NT2/D1 (cell line): ENCODE measurements around the gene MAP1LC3B2.

Experiments
- DNase-seq: peaks from one replicate; pipeline ENCODE4 v3.0.0-alpha.2; 2011; ENCODE audit warnings: low read depth, low spot score
- H3K27me3 ChIP-seq: 2 replicates; pipeline ENCODE4 v1.6.0; 2011; ENCODE audit warnings: mild to moderate bottlenecking; ENCODE audit not compliant: insufficient read length, insufficient read depth
- H3K36me3 ChIP-seq: 2 replicates; pipeline ENCODE4 v1.6.1; 2011; ENCODE audit warnings: mild to moderate bottlenecking, low read length, mixed read lengths; ENCODE audit not compliant: insufficient read depth, insufficient read length
- H3K4me1 ChIP-seq: 2 replicates; pipeline ENCODE4 v1.5.1; 2011; ENCODE audit not compliant: insufficient read depth, insufficient read length
- H3K4me3 ChIP-seq: 2 replicates; pipeline ENCODE4 v1.5.1; 2011; ENCODE audit warnings: low read depth; ENCODE audit not compliant: insufficient read length
- H3K9ac ChIP-seq: 2 replicates; pipeline ENCODE4 v1.6.0; 2011; ENCODE audit warnings: low read depth; ENCODE audit not compliant: insufficient read length
- H3K9me3 ChIP-seq: 2 replicates; pipeline ENCODE4 v1.5.1; 2011; ENCODE audit warnings: mild to moderate bottlenecking, low read length; ENCODE audit not compliant: insufficient read depth
- SUZ12 ChIP-seq: IDR thresholded peaks from 2 replicates; pipeline ENCODE4 v1.6.1; 2011; ENCODE audit not compliant: insufficient read length, insufficient read depth; ENCODE audit errors: extremely low read depth
- YY1 ChIP-seq: IDR thresholded peaks from 2 replicates; pipeline ENCODE4 v1.6.1; 2011; ENCODE audit not compliant: insufficient read length, insufficient read depth
- ZNF274 ChIP-seq: IDR thresholded peaks from 2 replicates; pipeline ENCODE4 v1.6.1; 2011; ENCODE audit warnings: mild to moderate bottlenecking, low read depth, low read length

The MAP1LC3B2 gene

DNA sequence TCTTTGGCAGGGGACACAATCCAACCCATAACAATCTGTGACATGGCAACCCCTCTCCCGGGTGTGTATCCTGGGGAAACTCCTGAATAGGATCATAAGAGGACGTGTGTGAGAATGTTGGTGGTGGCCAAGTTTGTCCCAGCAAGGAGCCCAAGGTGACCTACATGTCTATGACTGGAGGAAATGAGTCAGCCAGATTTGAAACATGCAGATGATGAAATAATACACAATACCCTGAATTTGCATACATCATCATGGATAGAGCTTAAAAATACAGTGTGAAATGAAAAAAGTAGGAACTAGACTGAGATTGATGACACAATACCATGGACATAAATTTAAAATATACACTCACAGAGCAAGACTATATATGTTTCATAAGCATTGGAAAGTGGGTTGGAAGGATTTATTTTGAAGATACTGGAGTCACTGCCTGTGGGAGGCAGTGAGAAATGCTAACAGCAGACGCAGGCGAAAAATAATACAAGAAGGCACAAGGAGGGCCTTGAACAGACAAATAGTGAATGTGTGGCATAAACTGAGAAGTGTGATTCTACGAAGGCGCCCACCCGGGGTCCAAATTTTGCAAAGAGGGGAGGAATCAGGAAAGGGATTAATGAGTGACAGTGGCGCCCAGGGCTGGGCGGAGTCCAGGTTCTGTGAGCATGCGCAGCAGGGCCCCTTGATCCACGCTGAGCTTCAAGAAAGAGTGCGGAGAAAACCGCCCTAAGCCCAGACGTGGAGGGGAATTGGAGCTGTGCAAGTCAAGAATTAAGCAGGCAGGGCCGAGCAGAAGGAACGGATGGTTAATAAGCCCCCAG lies 7.0 kb upstream of the MAP1LC3B2 start:
- H3K4me3 ChIP-seq: no peak overlapping the region
- H3K36me3 ChIP-seq: no peaks in the 10 kb centered on the region
- H3K9me3 ChIP-seq: no peaks in the 10 kb centered on the region
- no peak for DNase-seq
- no peaks in the 10 kb centered on the region for H3K27me3 ChIP-seq
- TF ChIP-seq SUZ12 (no peak), YY1 (no peak), ZNF274 (no peak)
- H3K4me1 ChIP-seq: peaks cover 6% of the 10 kb centered on the region
- H3K9ac ChIP-seq: no peak overlapping the region

DNA sequence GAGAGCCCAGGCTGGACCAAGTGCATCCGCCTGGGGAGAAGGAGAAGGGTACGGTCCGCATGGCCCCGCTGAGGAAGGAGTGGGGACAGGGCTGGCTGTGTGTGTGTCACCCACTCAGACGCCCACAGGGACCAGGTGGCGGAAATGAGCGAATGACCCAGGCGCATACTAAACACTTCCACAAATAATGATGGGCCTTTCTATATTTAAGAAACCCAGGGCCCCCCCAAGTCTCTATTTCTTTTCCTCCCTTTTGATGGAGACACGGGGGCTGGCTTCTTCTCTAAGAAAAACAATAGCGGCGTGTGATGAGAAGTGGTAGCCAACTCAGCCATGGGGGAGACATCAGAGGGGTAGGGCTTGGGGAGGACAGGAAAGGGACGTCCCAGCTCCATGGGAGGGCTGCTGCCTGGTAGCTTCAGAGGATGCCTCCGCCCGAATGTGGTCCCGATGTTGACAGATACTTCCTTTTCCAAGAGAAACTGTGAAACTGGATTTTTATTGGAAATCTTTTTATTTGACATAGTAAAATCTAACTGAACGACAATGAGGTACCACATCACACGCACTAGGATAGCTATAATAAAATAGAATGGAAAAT lies 6.3 kb upstream of the MAP1LC3B2 start:
- Histone ChIP-seq H3K9me3 (no peaks in the 10 kb centered on the region), H3K4me1 (peaks cover 5% of the 10 kb centered on the region), H3K36me3 (no peaks in the 10 kb centered on the region), H3K4me3 (no peak overlapping the region), H3K27me3 (no peaks in the 10 kb centered on the region), H3K9ac (no peak overlapping the region)
- no peak for DNase-seq
- TF ChIP-seq YY1 (no peak), SUZ12 (no peak), ZNF274 (no peak)

DNA sequence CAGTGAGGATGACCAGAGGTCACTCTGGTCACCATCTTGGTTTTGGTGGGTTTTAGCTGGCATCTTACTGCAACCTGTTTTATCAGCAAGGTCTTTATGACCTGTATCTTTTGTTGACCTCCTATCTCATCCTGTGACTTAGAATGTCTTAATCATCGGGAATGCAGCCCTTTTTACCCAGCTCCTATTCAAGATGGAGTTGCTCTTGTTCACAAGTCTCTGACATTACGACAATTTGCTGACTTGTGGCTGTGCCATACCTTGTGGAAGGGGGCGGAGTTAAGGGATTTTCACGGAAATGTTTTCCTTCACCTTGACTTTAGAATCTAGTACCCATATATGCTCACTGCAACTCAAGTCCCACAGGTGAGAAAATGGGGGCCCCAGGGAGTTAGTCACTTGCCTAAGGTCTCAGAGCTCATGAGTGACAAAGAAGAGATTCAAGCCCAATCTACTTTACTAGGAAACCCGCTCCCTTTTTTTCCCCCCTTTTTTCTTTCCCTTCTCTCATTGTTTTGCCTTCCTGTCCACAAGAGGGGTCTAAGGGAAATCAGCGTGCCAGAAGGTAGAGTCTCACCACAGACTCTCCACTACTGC lies 2.7 kb upstream of the MAP1LC3B2 start:
- TF ChIP-seq SUZ12: no peak
- no peak for TF ChIP-seq YY1
- no peak for TF ChIP-seq ZNF274
- Histone ChIP-seq H3K9ac (no peak overlapping the region), H3K4me3 (no peak overlapping the region), H3K9me3 (no peaks in the 10 kb centered on the region), H3K36me3 (no peaks in the 10 kb centered on the region), H3K27me3 (no peaks in the 10 kb centered on the region), H3K4me1 (peaks cover 8% of the 10 kb centered on the region)
- no peak for DNase-seq

DNA sequence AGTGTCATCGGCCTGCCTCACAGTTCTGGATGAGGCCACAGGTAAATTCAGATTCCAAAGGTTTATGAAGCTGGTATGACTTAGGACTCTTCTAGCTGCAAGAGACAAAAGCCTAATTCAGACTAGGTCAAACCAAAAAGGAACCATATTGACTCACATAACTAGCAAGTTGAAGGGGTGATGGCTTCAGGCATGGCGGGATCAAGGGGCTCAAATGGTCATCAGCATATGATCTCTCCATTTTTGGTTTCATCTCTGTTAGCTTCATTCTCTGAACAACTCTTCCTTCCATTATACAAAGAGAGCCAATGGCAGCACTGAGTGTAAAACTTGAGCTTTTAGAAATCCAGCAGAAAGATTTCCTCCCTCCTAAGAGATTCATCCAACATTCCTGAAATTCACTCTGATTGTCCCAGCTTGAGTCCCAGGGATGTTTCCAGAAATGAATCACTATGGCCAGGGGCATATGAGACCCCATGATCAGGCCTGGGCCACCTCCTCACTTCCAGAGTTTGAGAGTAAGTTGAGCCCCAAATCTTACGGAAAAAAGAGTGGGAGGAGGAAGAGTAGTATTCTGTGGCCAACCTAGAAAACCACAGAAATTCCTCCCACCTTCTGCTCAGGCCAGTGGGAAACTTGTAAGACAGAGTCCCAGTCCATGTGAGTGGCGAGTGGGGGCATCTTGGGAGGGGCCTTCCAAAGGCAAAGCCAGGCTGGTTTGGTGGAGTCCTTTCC lies 2.0 kb upstream of the MAP1LC3B2 start:
- no peak for TF ChIP-seq YY1
- H3K4me1 ChIP-seq: peaks cover 8% of the 10 kb centered on the region
- no peak for DNase-seq
- no peaks in the 10 kb centered on the region for H3K9me3 ChIP-seq
- H3K27me3 ChIP-seq: no peaks in the 10 kb centered on the region
- no peak overlapping the region for H3K4me3 ChIP-seq
- H3K36me3 ChIP-seq: no peaks in the 10 kb centered on the region
- no peak overlapping the region for H3K9ac ChIP-seq

- Histone ChIP-seq H3K36me3 (no peaks in the 10 kb centered on the region), H3K4me3 (no peak overlapping the region), H3K27me3 (no peaks in the 10 kb centered on the region), H3K9me3 (peaks cover 3% of the 10 kb centered on the region; the same call in 1 of the 2 replicates), H3K4me1 (peaks cover 8% of the 10 kb centered on the region), H3K9ac (peak overlapping the region; percentile 62)
- TF ChIP-seq SUZ12 (no peak), ZNF274 (no peak), YY1 (no peak)
- no peak for DNase-seq
Observed at GRCh38 chr12:116558280-116559161, 660 bp upstream of the MAP1LC3B2 start.

DNA sequence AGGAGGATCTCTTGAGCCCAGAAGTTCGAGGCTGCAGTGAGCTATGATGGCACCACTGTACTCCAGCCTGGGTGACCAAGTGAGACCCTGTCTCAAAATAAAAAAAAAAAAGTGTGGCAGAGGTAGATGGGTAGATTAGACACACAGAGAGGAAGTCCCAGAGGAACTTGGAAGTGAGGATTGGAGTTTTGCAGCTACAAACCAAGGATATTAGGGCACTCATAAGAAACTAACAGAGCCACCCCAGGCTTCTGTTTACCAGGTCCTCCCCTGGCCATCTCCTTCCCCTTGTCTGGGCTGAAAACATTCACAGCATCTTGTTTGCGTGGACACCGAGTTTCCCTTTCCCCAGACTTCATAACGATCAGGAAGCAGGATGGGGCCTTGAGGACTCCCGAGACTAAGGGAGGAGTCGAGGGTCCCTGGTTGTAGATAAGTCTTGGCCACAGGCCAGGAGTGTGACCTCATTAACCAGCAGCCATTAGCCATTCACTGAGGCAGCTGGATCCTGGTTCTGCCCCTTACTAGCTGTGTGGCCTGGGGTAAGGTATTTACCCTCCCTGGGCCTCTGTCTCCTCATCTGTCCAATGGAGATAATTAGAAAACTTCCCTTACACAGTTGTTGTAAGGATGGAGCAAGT lies 2.1 kb downstream of the MAP1LC3B2 start:
- Histone ChIP-seq H3K4me1 (peaks cover 8% of the 10 kb centered on the region), H3K9me3 (peaks cover 20% of the 10 kb centered on the region), H3K9ac (no peak overlapping the region), H3K4me3 (no peak overlapping the region), H3K36me3 (no peaks in the 10 kb centered on the region), H3K27me3 (no peaks in the 10 kb centered on the region)
- no peak for DNase-seq
- TF ChIP-seq YY1 (no peak), ZNF274 (no peak), SUZ12 (no peak)
